GM18861 (cell line): ENCODE measurements around the gene GALNS.

Source experiments
- ATAC-seq: cut with Tn5 transposase; IDR thresholded peaks from one replicate; pipeline ENCODE4 v1.9.1; 2021; ENCODE audit not compliant: unreplicated experiment

The GALNS gene

DNA sequence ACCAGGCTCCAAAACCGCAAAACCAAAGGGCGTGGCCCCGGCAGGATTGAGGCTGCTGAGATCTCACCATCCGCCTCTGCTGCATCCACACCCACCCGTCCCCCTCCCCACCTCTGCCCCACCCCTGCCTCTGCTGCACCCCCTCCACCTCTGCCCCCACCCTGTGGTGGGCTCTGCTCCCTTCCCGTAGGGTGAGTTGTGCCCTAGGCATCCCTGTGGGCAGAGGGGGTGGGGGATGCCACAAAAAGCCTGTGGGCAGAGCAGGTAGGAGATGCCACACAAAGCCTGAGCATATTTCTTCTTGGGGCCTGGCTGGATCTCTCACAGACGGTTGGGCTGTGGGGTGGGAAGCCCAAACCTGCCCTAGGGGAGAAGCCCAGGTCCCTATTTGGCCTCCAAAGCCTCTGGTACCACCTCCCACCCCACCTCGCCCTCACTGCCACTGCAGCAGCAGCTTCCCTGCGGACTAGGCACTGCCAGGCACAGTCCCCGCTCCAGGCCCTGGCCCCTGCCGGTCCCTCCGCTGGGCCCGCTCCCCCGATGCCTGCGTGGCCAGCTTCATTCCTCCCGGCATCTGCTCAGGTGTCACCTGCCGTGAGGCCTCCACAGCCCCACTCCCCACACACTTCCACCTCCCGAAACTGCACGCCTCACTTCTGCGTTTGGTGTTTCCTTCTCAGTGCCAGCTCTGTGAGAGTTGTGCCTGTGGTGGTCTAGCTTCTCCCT, 21.0 kb upstream of the GALNS start:
- ATAC-seq: no peak

- ATAC-seq: no peak
These were observed 20.3 kb upstream of the GALNS start for GRCh38 chr16:88876942-88877526.

DNA sequence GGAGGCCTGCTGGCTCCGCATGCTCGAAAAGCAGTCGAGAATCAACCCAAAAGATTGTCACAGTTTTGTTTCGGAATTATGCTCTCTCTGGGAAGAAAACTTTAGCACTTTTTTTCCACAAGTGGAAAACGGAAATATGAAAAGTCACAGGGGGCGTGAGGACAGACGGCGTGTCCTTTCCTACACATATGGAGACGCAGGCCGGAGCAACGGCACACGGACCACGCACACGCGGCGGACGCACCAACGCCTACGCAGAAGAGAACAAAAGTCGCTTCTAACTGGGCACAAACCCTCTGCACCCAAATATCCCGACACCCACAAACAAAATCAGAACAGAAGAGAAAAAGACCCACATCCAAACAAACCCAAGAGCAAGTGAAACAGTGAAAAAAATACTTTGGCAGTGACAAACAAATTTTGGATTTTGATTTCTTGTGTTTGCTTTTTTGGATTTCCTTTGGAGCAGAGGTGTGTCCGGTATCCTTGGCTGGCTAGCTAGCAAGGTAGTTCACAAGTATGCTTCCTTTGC, 19.0 kb upstream of the GALNS start:
- no peak for ATAC-seq

GRCh38 chr16:88874938-88875599, 18.3 kb upstream of the GALNS start:
- ATAC-seq: no peak

DNA sequence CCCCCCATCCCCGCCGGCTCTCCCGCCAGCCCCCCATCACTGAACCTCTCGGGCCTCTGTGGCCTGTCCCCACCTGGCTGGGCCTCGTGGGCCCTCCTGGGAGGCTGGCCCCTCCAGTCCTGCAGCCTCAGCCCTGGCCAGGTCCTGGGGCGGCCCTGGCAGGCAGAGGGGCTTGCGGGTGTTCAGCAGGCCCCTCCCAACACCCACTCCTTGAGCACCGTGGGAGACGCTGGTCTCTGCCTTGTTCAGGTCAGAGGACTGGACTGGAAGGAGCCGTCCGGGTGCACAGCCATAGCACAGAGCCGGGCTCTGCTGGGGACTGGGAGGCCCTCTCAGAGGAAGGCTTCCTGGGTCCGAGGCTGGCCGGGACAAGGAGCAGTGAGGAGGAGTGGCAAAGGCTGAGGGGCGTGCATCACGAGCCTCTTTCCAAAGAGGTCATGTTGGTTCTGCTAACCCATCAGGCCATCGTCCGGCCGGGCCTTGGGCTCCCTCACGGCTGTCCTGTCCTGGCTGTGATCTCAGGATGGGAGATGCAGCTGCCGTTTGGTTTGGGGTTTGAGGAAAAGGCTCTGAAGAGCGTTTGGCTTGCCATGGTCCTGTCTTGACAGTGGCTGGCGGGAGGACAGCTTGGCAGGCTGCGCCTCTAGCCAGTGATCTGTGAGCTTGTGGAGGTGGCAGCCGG, 16.0 kb upstream of the GALNS start:
- ATAC-seq: no peak

DNA sequence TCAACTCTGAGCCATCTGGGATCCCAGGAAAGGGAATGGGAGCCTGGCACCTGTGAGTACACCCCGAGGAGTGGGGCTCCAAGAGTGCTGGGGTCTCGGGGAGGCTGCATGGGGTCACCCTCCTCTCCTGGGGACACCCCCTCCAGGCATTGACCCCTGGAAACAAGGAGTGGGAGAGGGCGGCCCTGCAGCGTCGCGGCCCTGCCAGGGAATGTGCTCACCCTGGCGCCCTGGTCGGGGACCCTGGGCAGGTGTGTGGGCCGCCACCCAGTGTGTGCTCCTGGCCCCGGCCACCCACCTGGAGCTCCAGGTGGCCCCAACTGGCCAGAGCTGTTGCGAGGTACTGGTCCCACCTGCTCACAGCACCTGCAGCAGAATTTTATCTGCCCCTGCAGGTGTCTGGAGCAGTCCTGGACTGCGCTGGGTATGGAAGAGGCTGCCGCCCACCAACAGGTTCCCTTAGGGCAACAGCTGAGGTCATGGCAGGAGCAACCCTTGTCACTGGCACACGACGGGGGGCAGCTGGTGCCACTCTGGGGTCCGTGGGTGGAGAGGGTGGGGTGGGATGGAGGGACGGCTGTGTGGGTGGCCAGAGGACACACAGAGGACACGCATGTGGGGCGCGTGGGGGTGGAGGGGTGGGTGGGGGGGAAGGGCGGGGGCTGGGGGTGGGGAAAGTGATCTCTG, 15.1 kb upstream of the GALNS start:
- ATAC-seq: no peak

- ATAC-seq: no peak
These were observed 14.6 kb upstream of the GALNS start for GRCh38 chr16:88871349-88871702.

DNA sequence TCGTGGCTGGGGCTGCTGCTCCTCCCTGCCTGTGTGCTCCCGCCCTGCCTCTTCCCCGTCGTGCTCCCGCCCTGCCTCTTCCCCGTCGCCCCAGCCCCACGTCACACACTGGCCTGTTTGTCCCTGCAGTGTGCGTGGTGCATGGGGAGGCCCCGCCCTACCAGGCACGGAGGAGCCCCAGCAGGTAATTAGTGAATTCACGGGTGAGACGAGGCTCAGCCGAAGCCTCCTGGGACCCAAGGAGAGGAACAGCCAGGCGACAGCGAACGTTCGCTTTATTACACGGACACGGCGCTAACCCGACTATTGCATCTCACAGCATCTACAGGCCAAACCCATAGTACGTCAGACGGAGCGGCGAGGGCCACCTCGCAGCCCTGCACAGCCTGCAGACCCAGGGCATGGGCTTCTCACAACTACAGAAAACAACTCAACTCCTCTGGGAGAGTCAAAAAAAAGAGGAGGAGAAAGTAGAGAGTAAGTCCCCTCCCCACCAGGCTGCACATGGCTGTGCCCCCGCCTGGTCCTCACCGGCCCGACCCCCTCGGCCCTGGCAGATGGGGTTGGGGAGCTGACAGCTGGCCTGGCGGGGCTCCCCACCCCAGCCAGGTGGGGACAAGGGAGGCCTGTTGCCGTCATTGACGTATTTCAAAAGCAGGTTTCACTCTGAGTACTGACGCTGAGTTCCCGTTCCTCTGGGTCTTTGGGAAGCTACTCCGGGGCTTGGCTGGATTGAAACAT, 14.0 kb upstream of the GALNS start:
- ATAC-seq: no peak

DNA sequence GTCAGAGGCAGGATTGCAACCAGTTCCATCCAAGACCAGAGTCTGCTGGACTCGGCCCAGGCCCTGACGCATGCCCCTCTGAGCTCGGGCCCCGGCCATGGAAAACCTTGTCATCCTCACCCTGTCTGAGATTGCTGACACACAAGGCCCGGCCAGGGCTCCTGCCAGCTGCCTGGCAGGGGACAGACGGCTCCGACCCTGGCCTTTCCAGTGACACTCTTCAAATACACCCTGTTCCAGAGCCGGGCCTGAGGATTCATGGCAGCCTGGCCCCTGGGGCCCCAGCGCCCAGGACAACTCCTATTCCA, 12.9 kb upstream of the GALNS start:
- no peak for ATAC-seq

GRCh38 chr16:88868974-88869672, 12.4 kb upstream of the GALNS start:
- no peak for ATAC-seq

DNA sequence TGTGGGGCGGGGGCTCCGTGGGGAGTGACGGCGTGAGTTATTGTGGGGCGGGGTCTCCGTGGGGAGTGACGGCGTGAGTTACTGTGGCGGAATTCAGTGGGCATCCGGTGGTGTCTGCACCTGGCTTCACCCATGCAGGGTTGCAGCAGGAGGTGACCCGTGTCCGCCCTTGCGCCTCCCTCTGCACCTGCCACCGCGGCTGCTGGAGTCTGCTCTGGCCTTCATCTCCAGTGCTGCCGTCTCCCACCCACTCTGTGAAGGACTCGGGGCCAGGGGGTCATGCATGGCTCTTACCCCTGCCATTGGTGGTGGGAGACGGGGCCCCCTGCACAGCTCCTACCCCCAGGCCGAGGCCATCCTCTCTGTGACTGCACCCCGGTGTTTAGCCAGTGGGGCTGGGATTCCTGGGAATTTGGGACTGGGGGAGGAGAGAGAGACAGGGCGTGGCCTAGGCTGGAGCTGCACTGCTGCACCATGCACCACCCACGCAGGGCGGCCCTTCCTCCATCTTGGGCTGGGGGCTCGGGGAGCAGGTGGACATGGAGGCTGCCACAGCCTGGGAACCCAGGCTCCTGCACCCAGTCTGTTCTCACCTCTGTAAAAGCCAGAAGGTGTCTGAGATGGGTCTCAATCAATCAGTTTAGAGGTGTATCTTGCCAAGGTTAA, 11.0 kb upstream of the GALNS start:
- no peak for ATAC-seq

DNA sequence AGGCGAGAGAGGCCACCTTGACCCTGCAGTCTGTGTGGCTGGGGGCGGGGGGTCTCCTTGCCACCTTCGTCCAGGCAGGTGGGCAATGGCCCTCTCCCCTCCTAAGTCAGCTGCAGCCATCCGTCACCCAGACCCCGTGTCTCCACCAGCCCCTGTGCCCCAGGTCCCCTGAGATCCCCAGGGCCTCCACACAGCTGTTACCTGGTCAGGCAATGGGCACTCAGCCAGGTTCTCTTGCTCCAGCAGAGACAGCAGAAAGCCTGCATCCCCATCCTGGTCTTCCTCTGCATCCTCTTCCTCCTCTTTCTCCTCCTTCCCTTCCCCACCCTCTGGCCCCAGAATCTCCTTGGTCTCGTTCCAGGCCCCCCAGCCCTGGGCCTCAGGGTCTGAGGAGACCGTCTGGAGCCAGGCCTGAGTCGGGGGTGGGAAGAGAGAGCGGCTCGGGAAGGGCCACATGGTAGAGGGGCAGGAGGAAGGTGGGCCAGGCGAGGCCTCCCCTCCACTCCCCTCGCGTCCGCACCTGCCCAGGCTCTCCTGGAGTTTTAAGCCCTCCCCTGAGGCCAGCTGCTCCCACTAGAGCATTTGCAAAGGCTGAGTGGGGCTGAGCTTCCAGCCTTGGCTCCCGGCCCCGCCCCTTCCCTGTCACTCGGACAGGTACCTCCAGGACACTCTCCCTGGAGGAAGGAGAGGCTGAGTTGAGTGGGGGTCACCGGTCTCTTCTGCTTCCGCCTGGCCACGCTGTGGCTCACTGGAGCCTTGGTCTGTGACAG, 9.6 kb upstream of the GALNS start, which contains the start of gene PABPN1L:
Gene PABPN1L (minus strand): TSS at position 510 of the 770 bp plus-strand sequence. CDS start 54 bp downstream, at position 456.
- no peak for ATAC-seq

GRCh38 chr16:88865742-88866141, 9.0 kb upstream of the GALNS start:
- no peak for ATAC-seq

- ATAC-seq: no peak
These were observed 8.6 kb upstream of the GALNS start for GRCh38 chr16:88865310-88865709.

DNA sequence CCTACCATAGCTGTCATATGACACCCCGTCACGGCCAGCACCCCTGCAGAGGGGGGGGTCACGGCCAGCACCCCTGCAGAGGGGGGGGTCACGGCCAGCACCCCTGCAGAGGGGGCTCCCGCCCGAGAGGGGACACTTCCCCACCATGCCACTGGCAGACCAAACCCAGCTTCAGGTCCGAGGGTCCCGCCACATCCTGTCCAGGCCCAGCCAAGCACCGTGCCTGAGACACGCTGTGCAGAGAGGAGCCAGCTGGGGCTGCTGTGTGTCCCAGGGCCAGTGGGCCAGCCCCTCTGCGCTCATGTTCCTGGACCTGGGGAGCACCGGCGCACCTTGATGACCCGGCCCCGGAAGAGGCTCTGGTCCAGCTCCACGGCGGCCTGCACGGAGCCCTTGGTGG, 7.8 kb upstream of the GALNS start:
- ATAC-seq: no peak

DNA sequence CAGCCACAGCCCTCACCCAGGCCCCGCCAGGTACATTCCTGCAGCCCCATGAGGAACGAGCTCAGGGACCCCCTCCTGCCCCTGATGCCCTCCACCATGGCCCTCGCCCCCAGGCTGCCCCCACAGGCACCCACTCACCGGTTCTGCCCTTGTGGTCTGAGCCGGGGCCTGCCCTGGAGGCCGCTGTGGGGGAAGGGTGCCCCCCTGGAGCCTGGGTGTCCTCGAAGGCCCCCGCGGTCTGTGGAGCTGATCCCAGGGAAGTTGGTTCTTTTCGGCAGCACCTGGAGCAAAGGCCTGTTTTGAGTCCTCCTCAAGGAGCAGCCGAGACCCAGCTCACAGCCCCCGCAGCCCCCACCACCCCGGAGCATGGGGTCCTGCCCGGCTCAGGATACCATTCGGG, 7.4 kb upstream of the GALNS start:
- ATAC-seq: no peak

GRCh38 chr16:88863426-88863825, 6.7 kb upstream of the GALNS start:
- ATAC-seq: no peak

GRCh38 chr16:88862968-88863367, 6.2 kb upstream of the GALNS start:
- no peak for ATAC-seq

DNA sequence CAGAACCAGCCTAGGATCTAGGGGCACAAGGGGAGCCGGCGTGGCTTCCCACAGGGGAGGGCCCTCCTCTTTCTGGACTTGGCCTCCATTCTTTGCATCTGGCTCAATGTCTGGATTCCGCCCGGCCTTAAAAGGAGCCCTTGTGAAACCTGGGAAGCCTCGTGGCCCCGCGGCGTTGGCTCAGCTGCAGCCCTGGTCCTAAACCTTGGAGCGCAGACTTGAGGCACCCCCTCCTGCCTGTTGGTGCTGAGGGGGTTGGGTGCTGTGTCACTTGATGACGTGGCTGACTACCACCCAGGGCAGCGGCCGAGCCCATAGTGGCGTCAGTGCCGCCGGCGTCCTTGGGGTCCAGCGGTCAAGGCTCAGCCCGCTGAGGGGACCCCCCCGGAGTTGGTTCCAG, 4.6 kb upstream of the GALNS start:
- no peak for ATAC-seq
